ENCODE measurements around the gene SNX32.

SNX32 gene

GRCh38 chr11:65787649-65788622 is 45.8 kb upstream of the SNX32 start:
- Histone ChIP-seq H3K27ac (ENCODE audit: poor library complexity, severe bottlenecking) (no peak overlapping the region), H3K36me3 (ENCODE audit: low read depth) (no peaks in the 10 kb centered on the region), H3K9me3 (ENCODE audit: severe bottlenecking) (no peaks in the 10 kb centered on the region), H3K4me3 (ENCODE audit: severe bottlenecking) (peak overlapping the region; percentile 7), H3K4me1 (ENCODE audit: insufficient read depth, poor library complexity, severe bottlenecking) (peaks cover 9% of the 10 kb centered on the region), H3K27me3 (ENCODE audit: insufficient read depth, poor library complexity, severe bottlenecking) (peaks cover 25% of the 10 kb centered on the region)
- ATAC-seq (ENCODE audit: low read depth): no peak
- DNase-seq (ENCODE audit: low spot score): no peak
- TF ChIP-seq, protein P1, sequence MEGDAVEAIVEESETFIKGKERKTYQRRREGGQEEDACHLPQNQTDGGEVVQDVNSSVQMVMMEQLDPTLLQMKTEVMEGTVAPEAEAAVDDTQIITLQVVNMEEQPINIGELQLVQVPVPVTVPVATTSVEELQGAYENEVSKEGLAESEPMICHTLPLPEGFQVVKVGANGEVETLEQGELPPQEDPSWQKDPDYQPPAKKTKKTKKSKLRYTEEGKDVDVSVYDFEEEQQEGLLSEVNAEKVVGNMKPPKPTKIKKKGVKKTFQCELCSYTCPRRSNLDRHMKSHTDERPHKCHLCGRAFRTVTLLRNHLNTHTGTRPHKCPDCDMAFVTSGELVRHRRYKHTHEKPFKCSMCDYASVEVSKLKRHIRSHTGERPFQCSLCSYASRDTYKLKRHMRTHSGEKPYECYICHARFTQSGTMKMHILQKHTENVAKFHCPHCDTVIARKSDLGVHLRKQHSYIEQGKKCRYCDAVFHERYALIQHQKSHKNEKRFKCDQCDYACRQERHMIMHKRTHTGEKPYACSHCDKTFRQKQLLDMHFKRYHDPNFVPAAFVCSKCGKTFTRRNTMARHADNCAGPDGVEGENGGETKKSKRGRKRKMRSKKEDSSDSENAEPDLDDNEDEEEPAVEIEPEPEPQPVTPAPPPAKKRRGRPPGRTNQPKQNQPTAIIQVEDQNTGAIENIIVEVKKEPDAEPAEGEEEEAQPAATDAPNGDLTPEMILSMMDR (IDR thresholded peaks at IDR 0.05; ENCODE audit: poor library complexity, severe bottlenecking): no peak

GRCh38 chr11:65788821-65789220 is 44.9 kb upstream of the SNX32 start:
- TF ChIP-seq, protein P1 (IDR thresholded peaks at IDR 0.05; ENCODE audit: poor library complexity, severe bottlenecking): no peak
- Histone ChIP-seq H3K27ac (ENCODE audit: poor library complexity, severe bottlenecking) (no peak overlapping the region), H3K27me3 (ENCODE audit: insufficient read depth, poor library complexity, severe bottlenecking) (peaks cover 25% of the 10 kb centered on the region), H3K4me1 (ENCODE audit: insufficient read depth, poor library complexity, severe bottlenecking) (peaks cover 11% of the 10 kb centered on the region), H3K36me3 (ENCODE audit: low read depth) (no peaks in the 10 kb centered on the region), H3K4me3 (ENCODE audit: severe bottlenecking) (no peak overlapping the region), H3K9me3 (ENCODE audit: severe bottlenecking) (no peaks in the 10 kb centered on the region)
- DNase-seq (ENCODE audit: low spot score): no peak
- ATAC-seq (ENCODE audit: low read depth): no peak

DNA sequence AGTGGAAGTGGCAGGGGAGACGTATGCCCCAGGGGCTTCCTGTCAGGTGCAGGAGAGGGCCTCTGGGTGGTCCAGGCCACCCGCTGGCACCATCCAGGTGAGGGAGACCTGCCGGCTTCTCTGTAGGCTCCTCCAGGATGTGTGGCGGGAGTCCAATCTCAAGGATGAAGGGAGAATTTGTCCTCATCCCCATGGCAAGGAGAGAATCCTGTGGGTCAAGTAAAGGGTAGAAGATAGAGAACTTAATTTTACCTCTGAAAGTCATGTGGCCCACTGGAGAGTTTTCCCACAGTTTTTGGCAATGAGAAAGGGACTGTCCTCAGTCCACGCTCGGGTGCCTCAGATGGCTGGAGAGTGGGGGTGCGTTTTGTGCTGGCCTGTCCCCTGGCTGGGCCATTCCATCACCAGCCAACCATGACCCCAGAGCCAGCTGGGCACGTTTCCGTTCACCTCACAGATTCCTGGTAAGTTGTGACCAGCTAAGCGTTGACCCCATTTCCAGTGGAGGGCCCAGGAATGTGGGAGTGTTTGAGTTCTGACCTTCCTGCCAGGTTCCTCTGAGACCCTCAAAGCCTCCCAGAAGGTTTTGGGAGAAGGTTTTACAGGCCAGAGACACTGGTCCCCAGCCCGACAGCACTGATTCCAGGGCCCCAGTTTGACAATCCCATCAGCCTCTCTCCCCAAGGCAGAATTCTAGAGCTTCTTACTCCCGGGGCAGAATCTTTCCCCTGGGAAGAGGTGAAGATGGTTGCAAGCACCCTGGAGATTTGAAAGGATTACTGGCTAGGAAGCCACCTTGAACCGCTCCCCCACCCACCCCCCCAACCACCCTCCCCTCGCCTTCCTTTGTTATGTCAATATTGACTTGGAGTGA is 44.3 kb upstream of the SNX32 start:
- Histone ChIP-seq H3K4me1 (ENCODE audit: insufficient read depth, poor library complexity, severe bottlenecking) (peaks cover 11% of the 10 kb centered on the region), H3K27ac (ENCODE audit: poor library complexity, severe bottlenecking) (no peak overlapping the region), H3K36me3 (ENCODE audit: low read depth) (no peaks in the 10 kb centered on the region), H3K4me3 (ENCODE audit: severe bottlenecking) (no peak overlapping the region), H3K27me3 (ENCODE audit: insufficient read depth, poor library complexity, severe bottlenecking) (peaks cover 25% of the 10 kb centered on the region), H3K9me3 (ENCODE audit: severe bottlenecking) (no peaks in the 10 kb centered on the region)
- no peak for DNase-seq (ENCODE audit: low spot score)
- TF ChIP-seq, protein P1 (IDR thresholded peaks at IDR 0.05; ENCODE audit: poor library complexity, severe bottlenecking): no peak
- ATAC-seq (ENCODE audit: low read depth): no peak

- DNase-seq (ENCODE audit: low spot score): no peak
- Histone ChIP-seq H3K4me1 (ENCODE audit: insufficient read depth, poor library complexity, severe bottlenecking) (peaks cover 11% of the 10 kb centered on the region), H3K36me3 (ENCODE audit: low read depth) (no peaks in the 10 kb centered on the region), H3K9me3 (ENCODE audit: severe bottlenecking) (no peaks in the 10 kb centered on the region), H3K4me3 (ENCODE audit: severe bottlenecking) (no peak overlapping the region), H3K27me3 (ENCODE audit: insufficient read depth, poor library complexity, severe bottlenecking) (peaks cover 25% of the 10 kb centered on the region), H3K27ac (ENCODE audit: poor library complexity, severe bottlenecking) (no peak overlapping the region)
- TF ChIP-seq, protein P1 (IDR thresholded peaks at IDR 0.05; ENCODE audit: poor library complexity, severe bottlenecking): no peak
- ATAC-seq (ENCODE audit: low read depth): no peak
Measured at GRCh38 chr11:65790104-65790901, 43.5 kb upstream of the SNX32 start.
